Measurements from ENCODE around the gene MARCHF5. TPM values are rescaled to one million over a fixed set of nuclear protein-coding genes. Genes with fewer than 3 reads are reported as not detected.
A peak's percentile ranks its signal among the peaks of the same experiment; 100 is the strongest.
"Not testable (repeated sequence)": the region's sequence is repeated elsewhere in the genome, so short reads cannot be mapped to it uniquely, and the experiment has no call there.

Gene MARCHF5
- total RNA-seq, 1 donor from 2014 or later: 17.2 TPM

GRCh38 chr10:92384741-92385140 is 93.8 kb downstream of the MARCHF5 start:
- DNase-seq (ENCODE audit: extremely low read depth, low read depth, low spot score): no peak

DNA sequence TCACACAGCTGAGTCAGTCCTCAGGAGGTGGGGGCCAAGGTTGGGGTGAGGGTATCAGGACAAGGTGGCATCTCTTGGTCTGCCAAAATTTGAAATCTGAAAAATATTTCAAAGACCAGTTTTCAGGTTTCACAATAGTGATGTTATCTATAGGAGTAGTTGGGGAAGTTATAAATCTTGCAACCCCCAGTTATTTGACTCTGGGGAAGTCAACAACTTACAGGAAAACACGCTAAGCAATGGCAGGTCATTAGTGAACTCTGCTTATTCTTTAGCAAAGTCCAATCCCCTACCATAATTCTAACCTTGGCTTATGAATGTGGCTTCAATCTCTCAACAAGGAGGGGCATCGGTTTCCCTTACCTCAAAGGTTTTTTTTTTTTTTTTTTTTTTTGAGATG is 94.9 kb downstream of the MARCHF5 start:
- no peak for DNase-seq (ENCODE audit: extremely low read depth, low read depth, low spot score)

GRCh38 chr10:92387289-92387940 is 96.4 kb downstream of the MARCHF5 start:
- DNase-seq (ENCODE audit: extremely low read depth, low read depth, low spot score): peak; percentile 31

DNA sequence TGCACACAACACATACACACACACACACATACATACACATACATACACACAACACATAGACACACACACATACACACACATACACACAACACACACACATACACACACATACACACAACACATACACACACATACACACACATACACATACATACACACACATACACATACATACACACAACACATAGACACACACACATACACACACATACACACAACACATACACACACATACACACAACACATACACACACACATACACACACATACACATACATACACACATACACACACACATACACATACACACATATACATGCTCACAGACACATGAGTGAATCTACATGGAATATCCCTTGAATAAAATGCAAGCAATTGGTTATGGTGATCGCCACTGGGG is 102.2 kb downstream of the MARCHF5 start:
- not testable (repeated sequence) for DNase-seq (ENCODE audit: extremely low read depth, low read depth, low spot score)

DNA sequence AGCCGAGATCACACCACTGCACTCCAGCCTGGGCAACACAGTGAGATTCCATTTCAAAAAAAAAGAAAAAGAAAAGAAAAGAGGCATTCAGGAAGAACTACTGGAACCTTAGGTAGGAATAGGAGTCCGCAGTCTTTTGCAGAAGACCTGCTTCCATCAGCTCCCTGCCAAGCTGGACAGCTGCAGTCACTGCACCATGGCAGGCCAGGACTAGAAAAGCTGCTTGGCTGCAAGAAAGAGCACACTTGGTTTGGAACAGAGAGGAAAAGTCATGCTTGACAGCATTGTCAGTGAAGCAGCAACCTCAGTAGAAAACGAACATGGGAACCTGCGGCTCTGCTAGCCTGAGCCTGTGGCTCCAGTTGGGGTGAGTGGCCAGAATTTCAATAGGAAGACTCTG is 104.3 kb downstream of the MARCHF5 start:
- no peak for DNase-seq (ENCODE audit: extremely low read depth, low read depth, low spot score)

GRCh38 chr10:92402234-92402633 is 111.3 kb downstream of the MARCHF5 start:
- DNase-seq (ENCODE audit: extremely low read depth, low read depth, low spot score): not testable (repeated sequence)

Other genes with a start within 250 kb of the MARCHF5 start
- 0.63 and 1.6 TPM in 2 replicates for gene CPEB3, start 89 bp upstream of the MARCHF5 start, total RNA-seq